Ramos (cell line): ENCODE data around the gene CCDC195.
"Not testable (repeated sequence)": the region's sequence is repeated elsewhere in the genome, so short reads cannot be mapped to it uniquely, and the experiment has no call there.

Source experiments
- in situ Hi-C: fragments of 300-500 bp; cut with MboI; formaldehyde crosslinking; loops from one replicate; pipeline ENCODE4 v1.14.3; 2022; ENCODE audit warnings: low sequenced_read_pairs; ENCODE audit not compliant: unreplicated experiment

CCDC195 gene

DNA sequence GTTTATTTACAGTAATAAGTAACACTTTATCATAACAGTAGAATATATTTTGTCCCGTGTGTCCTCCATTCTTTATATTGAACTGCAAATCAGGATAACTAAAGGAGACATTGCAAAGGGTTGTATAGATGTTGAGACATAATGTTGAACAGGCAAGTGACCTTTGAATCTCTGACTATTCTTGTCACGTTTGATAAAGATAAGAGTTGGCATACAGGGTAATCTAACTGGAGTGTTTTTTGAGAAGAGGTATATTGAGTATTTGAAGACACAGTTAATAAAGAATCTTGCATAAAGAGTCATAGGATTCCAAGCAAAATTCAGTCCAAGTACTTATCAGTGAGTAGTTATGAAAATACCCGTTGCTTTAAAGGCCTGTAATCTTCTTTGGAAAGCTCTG lies 21.7 kb downstream of the CCDC195 start:
- in situ Hi-C loops: no loop called here

DNA sequence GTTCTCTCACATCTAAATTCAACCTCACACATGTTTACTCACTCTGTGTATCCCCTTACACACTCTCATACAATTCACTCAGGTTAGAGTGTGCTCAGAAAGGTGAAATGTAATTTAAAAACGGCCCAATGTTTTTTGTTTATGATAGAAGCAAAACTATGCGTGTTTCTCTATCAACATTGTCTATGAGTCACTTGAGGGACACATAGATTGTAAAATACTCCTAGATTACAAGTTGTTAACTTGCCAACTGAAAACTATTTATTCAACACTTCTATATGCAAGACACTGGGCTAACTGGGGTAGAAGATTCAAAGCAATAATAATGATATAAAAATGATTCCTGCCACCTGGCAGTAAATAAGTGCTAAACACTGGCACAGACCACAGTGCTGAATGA lies 24.6 kb downstream of the CCDC195 start:
- in situ Hi-C loops: no loop called here

DNA sequence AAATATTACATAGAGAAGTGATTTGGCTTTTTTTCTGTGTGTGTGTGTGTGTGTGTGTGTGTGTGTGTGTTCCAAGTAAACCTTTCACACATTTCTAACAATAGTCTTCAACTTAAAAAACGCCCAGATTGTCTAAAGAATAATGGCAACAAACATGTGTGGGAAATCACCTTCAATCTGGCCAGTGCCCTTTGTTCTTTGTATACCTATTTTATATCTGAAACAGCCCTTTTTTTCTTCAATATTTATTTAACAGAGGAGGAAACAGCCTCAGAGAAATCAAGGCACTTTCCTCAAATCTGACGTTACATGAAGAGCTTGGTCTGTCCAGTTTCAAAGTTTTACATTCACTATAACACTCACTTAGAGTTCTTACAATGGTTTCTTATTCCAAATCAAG lies 25.3 kb downstream of the CCDC195 start:
- in situ Hi-C loops: no loop called here

DNA sequence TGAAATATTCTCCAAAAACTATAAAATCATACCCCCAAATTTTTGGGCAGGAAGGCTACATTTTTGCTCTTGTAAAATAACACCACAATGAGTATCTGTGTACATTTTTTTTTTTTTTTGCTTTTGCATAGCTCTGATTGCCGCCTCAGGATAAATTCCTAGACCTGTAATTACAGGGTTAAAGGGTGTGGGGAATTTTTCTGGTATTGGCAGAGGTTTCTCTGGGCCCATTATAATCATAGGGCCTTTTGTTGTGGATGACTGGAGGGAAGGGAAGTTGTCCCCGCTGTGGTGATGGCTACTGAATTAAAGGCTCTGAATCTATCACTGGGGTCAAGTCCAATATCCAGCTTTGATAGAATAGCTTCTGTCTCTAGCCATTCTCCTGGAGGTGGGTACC lies 26.6 kb downstream of the CCDC195 start:
- in situ Hi-C loops: no loop called here

DNA sequence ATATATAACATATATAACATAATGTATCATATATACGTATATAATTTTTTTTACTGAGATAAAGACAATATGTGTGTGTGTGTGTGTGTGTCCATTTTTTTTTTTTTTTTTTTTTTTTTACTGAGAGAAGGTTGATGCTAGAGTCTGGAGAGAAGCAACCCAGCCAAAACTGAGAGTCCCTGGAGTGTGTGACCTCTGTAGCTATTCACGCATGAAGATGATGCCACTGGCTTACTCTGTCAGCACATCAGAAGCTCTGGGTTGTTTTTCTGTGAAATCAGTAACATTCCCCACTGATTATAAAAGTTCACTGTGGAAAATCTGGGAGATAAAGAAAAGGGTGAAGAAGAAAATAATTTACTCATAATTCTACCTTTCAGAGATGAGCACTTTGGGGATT lies 27.2 kb downstream of the CCDC195 start:
- in situ Hi-C loops: no loop called here

DNA sequence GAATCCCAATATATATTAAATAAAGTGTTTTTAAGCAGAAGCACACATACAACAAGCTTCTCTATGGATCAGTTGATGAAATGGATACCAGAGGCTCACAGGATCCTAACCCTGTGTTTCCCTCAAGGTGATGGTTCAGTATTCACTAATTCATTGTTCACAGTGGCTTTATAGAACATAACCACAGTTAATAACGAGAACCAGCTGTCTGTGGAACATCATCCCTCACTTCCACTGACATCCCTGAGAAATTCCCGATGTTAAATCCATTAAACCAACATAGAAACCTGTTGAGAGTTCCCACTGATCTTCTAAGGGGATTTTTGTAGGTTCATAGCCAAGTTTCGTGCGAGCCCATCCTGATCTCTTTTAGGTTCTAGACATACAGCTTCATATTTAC lies 29.0 kb downstream of the CCDC195 start:
- in situ Hi-C loops: no loop called here

DNA sequence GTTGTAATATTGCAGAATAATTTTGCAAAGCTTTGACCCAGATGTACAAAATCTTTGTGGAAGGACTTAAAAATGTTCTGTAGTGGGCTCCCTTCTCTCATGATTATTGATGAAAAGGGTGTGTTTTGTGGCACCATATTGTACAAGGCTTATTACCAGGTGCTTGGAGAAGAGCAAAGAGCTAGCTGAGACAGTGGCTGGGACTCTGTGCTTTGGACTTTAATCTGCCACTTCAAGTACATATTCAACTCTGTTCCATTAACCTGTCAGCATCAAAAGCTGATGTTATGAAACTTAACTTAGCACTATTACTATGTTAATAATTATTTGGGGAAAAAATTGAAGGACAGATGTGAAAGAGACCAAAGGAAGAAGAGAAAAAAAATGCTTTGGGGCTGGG lies 31.0 kb downstream of the CCDC195 start:
- in situ Hi-C loops: no loop called here

DNA sequence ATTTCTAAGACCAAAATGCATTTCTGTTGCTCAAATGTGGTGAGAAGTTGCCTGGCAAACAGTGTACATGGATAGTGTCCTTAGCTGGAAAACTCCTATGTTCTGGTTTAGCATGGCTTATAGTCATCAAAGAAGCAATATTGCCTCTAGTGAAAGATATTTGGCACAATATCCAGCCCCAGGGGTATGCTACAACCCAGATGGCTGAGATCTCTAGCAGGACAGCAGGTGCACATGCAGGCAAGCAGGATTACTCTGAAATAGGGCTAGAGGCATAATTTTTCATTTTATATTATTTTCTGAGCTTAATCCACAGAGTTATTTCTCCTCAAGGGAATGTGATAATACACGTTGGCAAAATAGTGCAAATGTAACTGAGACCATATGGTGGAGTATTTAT lies 34.0 kb downstream of the CCDC195 start:
- in situ Hi-C loops: no loop called here

DNA sequence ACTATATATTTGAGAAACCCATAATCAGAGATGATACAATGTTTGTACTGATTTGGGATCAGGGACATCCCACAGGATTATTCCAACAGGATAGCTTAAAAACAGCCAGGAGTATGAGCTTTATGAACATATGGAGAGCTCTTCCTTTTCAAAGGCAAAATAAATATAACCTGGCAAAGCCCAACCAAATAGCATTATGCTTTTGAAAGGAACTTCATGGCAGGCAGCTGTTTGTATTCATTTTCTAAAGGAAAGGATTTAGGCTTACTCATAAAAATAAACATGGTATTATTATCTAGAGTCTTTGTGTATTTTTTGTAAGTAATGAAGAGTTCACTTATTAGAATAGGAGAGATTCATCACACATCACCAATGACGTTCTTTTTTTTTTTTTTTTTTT lies 44.4 kb downstream of the CCDC195 start:
- in situ Hi-C loops: no loop called here

DNA sequence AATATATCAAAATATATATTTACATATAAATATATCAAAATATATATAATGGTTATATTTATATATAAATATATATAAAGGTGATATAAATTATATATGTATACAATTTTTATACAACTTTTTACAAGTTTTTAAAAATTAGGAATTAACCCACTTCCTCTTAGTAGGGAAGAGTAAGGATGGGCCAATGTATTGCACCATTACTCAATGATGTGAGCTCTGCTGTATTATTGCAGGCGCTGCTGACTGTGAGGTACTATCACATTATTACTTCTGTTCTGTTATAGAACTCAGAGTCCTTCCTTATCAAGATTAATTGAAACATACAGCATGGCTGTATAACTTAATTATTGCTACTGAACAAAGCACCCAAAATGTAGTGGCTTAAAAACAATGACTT lies 46.0 kb downstream of the CCDC195 start:
- in situ Hi-C loops: no loop called here

DNA sequence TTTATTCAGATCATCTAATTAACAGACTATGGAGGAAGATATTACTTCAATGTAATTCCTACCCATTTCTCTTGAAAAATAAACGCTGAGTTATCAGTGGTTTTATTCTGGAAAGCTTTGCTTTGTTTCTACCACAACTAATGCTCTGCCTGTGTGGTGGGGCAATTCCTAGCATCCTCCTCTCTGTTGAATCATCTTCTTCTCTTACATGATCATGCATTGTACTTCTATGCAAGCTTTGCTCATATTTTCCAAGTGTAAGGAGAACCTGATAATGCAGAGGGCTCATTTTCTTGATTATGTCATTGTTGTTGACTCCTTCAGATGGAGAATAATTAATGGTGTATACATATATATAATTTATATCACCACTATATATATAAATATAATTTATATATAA lies 46.7 kb downstream of the CCDC195 start:
- in situ Hi-C loops: no loop called here

DNA sequence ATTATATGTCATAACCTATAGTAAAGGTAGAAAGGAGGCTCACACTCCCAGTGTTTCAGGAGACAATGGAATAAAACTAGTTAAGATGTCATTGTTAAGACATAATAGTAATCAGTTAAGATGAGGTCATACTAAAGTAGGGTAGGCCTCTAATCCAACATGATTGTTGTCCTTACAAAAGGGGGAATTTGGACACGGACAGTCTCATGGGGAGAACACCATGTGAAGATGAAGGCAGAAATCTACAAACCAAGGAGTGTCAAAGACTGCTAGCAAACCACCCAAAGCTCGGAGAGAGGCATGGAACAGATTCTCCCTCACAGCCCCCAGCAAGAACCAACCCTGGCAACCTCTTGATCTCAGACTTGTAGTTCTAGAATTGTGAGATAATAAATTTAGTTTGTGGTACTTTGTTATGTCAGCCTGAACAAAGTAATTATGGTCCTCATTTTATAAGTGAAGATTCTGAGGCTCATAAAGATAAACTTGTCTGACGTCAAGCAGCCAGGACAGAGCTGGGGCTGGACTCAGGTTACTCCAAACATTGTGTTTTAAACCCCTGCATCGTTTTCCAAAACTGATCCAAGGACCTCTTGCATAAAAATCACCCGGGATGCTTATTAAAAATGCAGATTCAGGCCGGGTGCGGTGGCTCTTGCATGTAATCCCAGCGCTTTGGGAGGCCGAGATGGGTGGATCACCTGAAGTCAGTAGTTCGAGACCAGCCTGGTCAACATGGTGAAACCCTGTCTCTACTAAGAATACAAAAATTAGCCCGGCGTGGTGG lies 47.8 kb downstream of the CCDC195 start:
- in situ Hi-C loops: no loop called here

DNA sequence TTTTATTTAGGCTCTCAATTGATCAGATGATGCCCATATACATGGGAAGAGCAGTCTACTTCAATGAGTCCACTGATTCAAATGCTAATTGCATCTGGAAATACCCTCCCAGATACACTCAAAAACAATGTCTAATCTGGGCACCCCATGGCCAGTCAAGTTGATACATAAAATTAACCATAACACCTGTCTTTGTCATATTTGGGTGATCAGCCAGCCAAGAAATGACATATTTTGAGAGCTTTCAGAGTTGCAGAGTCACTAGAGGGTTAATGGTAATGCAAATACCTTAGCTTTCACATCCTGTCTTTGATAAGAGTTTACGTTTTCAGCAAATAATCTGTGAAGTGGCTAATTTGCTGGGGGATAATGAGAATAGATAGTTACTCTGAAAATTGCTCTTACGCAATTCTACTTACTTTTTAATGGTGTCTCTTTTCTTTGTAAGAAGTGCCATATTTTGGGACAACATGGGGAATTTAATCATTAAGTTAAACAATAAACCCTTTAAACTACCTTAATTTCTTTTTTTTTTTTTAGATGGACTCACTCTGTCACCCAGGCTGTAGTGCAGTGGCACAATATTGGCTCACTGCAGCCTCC lies 49.1 kb downstream of the CCDC195 start:
- in situ Hi-C loops: no loop called here

DNA sequence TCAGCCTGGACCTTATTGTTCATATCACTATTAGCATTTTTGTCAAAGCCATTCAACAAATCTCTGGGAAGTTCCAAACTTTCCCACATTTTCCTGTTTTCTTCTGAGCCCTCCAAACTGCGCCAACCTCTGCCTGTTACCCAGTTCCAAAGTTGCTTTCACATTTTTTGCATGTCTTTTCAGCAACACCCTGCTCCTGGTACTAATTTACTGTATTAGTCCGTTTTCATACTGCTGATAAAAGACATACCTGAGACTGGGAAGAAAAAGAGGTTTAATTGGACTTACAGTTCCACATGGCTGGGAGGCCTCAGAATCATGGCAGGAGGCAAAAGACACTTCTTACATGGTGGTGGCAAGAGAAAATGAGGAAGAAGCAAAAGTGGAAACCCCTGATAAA lies 52.8 kb downstream of the CCDC195 start:
- in situ Hi-C loops: not testable (repeated sequence)

DNA sequence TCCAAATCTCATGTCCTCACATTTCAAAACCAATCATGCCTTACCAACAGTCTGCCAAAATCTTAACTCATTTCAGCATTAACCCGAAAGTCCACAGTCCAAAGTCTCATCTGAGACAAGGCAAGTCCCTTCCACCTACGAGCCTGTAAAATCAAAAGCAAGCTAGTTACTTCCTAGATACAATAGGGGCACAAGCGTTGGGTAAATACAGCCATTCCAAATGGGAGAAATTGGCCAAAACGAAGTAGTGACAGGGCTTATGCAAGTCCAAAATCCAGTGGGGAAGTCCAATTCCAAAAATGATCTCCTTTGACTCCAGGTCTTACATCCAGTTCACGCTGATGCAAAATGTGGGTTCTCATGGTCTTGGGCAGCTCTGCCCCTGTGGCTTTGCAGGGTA lies 54.5 kb downstream of the CCDC195 start:
- in situ Hi-C loops: not testable (repeated sequence)

DNA sequence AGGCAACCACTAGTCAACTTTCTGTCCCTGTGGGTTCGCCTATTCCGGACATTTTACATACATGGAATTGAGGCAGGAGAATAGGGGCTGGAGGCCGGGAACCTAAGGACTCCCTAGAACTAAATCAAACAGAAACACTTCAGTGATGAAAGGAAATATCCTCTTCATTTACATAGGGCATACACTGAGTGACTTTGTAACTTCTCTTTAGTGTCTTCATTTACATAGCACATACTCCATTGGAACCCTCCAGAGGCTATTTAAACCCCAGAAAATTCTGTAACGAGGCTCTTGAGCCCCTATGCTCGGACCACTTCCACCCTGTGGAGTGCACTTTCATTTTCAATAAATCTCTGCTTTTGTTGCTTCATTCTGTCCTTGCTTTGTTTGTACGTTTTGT lies 56.5 kb downstream of the CCDC195 start:
- in situ Hi-C loops: no loop called here

DNA sequence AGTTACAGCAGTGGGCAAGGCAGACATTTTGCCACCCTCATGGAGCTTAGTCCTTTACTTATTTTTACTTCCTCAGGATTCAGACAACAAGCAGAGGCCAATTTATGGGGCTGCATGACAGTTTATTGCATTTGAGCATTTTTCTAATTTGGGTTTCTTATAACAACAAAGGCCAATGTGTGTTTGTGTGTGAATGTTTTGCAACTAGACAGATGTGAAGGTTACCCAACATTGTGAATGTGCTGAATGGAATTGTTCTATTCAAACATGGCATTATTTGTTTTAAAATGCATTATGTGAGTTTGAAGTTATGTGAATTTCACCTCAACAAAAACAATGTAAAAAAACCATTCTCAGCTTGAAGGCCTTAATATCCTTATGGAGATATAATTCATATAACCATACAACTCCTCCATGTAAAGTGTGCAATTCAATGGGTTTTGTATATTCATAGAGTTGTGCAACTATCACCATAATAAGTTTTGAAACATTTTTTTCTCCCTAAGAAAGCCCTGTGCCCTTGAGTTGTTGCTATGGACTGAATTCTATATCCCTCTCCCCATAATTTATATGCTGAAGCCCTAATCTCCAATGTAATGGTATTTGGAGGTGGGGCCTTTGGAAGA lies 57.3 kb downstream of the CCDC195 start:
- in situ Hi-C loops: no loop called here

DNA sequence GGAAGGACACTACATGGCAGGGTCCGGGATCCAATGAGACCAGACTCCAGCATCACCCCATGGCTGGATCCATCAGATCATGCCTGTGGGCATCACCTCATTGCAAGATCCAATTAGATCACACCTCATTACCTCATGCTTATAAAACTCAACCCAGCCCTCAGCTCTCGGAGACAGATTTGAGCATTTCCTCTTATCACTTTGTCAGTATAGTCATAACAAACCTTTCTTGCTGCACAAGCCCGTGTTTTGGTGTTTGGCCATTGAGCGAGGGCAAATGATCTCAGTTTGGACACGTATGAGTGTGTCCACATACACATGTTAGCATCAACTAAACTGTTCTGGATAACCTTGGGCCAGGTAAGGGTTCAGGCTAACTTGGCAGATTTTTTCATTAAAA lies 58.8 kb downstream of the CCDC195 start:
- in situ Hi-C loops: no loop called here

DNA sequence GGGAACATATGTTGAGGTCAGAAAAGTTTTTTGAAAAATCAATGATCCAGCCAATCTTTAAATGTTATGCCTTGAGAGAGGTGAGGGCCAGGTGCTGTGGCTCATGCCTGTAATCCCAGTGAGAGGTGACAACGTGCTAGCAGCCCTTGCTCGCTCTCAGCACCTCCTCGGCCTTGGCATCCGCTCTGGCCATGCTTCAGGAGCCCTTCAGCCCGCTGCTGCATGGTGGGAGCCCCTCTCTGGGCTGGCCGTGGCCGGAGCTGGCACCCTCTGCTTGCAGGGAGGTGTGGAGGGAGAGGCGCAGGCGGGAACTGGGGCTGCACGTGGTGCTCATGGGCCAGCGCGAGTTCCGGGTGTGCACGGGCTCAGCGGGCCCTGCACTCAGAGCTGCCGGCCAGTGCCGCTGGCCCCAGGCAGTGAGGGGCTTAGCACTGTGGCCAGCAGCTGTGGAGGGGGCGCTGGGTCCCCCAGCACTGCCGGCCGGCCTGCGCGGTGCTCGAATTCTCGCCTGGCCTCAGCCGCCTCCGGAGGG lies 61.1 kb downstream of the CCDC195 start:
- in situ Hi-C loops: no loop called here
